GM19193 (cell line): Measurements from ENCODE around the gene TRAF4.

ENCODE experiments used
- POLR2A ChIP-seq: IDR thresholded peaks from 4 replicates; pipeline ENCODE4 v1.6.1; 2011; ENCODE audit not compliant: insufficient read depth, insufficient read length; ENCODE audit errors: extremely low read depth

TRAF4 gene

DNA sequence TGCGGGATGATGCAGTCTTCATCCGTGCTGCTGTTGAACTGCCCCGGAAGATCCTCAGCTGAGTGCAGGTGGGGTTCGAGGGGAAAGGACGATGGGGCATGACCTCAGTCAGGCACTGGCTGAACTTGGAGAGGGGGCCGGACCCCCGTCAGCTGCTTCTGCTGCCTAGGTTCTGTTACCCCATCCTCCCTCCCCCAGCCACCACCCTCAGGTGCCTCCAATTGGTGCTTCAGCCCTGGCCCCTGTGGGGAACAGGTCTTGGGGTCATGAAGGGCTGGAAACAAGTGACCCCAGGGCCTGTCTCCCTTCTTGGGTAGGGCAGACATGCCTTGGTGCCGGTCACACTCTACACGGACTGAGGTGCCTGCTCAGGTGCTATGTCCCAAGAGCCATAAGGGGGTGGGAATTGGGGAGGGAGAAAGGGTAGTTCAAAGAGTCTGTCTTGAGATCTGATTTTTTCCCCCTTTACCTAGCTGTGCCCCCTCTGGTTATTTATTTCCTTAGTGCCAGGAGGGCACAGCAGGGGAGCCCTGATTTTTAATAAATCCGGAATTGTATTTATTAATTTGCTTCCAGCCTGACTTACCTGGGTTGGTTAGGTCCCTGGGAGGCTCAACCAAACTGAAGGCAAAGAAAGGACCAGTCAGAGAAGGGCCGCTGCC lies 5.8 kb downstream of the TRAF4 start:
- no peak for TF ChIP-seq POLR2A

DNA sequence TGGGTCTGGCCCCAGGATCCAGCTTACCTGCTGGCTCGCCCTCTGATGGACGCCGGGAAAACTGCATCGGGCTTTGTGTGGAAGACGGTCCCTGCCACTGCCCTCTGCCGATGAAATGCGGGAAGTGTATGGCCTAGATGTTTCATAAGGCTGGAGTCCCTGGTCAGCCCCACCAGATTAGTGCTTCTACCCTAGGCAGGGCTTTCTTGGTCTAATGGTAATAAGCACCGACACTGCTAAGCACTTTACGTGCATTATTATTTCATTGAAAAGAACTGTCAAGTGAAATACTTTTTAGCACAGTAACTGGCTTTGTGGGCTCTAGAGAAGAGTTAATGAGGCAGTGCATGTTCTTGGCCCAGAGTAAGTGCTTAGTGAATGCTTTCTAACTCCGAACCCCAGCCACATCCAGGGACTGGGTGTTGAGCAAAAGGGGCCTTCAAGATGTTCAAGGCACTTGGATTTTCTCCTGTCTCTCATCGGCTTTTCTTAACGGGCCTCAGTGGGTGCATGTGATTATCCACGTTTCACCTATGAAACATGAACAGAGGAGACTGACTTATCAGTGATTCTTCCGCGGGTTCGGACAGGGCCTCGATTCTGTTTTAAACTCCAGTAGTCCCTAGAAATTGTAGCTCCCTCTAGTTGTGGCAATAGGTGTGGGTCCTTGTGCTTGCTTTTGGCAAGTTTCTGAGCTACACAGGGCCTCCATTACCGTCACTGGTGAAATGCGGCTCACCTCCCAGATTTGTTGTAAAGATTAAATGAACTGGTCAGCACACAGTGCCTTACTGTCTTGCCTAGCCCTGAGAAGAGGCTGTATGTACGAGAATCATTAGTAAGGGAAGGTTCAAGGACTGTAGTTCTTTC lies 6.6 kb downstream of the TRAF4 start:
- no peak for TF ChIP-seq POLR2A

DNA sequence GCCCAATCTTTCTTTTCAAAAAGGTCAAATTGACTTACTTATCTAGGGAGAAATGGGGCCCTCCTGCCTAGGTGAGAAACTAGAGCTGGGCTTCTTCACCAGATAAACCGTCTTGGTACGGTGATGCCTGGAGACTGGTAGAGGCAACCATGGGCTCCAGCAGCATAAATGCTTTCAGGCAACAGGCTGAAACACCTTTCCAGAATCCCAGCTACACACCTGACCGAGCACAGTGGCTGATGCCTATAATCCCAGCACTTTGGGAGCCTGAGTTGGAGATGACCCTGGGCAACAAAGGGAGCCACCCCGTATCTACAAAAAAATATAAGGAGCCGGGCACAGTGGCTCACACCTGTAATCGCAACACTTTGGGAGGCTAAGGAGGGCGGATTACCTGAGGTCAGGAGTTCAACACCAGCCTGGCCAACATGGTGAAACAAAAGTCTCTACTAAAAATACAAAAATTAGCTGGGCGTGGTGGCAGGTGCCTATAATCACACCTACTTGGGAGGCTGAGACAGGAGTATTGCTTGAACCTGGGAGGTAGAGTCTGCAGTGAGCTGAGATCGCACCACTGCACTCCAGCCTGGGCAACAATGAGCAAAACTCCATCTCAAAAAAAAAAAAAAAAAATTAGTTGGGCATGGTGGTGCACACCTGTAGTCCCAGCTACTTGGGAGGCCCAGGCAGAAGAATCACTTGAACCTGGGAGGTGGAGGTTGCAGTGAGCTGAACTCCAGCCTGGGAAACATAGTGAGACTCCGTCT lies 8.0 kb downstream of the TRAF4 start:
- TF ChIP-seq POLR2A, result no peak

DNA sequence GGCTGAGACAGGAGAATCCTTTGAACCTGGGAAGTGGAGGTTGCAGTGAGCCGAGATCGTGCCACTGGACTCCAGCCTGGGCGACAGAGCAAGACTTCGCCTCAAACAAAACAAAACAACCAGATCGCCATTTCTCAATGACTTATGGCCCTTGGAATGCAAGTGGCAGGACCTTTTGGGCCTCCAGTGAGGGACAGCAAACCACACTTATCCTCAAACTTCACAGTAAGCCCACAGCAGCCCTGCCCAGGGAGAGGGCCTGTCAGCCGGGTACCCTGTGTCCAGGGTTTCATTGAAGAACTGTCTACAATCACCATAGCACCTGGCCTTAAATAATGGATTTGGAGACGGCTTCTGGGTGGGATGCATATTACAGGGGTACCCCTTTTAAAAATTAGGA lies 11.7 kb downstream of the TRAF4 start:
- no peak for TF ChIP-seq POLR2A

DNA sequence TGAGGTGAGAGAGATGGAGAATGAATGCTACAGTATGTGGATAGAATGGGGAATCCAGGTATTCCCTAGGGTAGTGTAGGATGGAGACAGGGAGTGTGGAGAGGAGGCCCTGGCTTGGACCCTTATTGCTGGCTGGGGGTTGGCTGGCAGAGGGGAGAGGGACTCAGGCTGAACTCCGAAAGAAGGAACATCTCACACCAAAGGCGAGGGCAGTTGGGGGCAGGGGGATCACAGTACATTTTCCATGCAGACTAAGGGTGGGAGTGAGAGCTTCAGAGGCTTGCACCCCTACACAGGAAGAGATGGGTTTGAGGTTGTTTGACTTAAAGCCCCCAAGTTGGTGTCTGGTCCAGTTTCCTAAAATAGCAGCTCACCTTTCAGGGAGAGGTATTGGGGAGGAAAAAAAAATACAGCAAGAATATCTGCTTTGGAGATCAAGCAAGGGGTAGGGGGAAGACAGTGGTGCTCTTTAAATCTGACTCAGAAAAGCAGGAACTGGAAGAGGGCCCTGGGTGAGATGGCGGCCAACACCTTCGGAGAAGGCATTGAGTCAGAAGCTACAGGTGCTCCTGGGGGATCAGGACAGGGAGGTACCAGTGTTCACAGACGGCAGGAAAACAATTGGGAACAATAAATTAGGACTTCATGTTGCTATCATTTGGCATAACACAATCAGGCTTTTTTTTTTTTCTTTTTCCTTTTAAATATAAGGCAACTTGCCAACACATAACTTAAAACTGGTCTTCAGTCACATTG lies 12.4 kb downstream of the TRAF4 start:
- TF ChIP-seq POLR2A, result no peak

DNA sequence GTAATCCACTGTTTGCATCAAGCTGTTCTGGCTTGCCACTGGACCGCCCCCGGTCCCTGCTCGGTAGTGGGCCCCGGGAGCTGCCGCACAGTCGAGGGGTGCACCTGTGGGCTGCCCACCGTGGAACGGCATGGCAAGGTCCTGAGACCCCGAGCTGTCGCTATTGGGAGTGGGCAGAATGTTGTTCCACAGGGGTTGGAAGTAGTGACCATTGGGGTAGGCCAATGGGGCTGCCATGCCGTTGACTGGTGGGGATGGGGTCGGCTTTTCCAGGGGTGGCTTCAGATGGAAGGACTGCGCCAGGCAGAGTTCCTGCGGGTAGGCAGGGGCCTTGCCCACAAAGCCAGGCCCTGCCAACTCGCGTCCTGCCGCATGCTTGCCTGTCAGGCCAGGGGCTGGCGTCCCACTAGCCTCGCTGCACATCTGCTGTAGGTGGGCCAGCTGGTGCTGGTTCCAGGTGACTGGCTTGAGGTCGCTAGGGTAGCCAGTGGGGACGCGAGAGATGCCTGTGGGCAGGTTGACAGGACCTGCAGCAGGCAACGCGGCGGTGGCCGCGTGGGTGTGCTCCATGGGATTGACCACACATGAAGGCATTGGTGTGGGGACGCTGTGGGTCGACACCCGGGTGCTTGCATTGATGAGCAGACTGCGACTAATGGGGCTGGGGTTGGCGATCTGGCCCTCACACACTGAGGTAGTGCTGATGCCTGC lies 14.8 kb downstream of the TRAF4 start:
- no peak for TF ChIP-seq POLR2A

DNA sequence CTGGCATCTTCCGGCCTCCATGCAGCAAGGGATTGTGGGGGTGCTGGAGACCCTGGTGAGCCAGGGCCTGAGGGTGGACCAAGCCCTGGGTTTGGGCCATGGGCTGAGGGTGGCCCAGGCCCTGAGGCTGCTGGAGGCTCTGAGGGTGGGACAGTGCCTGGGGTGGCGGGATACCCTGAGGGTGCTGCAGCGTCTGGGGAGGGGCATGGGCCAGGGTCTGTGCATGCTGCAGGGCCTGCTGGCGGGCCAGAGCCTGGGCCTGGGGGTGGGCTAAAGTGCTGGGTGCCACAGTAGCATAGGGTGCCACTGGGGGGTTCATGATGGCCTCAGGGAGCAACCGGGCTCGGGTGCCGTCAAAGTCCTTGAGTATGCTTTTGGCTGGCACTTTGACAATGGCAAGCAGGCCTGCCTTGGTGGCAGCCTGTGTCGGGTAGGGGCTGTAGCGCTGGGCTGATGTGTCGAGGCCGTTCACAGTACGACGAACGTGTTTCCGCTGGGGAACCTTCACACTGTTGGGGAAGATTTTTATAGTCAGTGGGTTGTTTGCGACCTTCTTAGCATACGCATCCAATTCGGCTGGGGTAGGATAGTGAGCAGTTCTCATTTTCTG lies 15.6 kb downstream of the TRAF4 start:
- no peak for TF ChIP-seq POLR2A

DNA sequence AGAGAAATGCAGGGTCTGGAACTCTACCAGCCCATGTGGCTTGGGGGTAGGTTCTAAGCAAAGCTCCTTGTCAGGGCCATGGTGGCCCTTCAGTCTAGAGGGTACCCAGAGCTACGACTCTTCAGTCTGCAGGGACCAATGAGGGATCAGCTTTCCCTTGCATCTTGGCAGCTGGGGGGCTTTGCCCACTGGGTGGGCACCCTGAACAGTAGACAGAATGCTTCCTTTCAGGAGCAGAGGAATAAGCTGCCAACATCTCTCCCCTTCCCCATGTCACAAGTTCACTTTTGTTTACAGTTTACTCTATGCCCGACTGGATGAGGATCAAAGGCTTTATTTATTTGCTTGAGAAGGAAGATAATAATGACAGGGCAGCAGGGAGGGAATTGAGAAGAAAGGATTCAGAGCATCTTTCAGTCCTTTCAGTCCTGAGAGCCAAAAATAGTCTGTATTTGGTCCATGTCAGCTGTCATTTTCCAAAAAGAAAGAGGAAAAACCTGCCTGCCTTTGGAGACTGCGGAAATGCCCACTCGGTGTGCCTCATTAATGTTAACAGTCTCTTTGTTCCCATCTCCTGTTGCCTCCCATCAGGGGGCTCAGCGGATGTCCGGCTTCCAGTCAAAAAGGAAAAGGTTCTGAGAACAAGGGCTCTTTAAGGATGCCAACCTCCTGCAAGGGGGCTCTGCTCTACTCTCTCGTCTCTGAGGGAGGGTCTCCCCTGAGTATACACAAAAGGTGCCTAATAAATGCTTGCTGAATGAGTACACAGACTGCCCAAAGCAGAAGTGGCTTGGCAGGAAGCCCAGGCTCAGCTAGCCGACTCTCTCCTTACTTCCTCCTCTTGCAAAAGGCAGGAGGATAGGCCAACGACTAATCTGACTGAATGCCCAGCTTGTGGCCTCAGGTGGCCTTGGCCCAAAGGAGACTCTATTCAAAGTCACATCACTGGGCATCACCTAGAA lies 17.1 kb downstream of the TRAF4 start:
- no peak for TF ChIP-seq POLR2A

DNA sequence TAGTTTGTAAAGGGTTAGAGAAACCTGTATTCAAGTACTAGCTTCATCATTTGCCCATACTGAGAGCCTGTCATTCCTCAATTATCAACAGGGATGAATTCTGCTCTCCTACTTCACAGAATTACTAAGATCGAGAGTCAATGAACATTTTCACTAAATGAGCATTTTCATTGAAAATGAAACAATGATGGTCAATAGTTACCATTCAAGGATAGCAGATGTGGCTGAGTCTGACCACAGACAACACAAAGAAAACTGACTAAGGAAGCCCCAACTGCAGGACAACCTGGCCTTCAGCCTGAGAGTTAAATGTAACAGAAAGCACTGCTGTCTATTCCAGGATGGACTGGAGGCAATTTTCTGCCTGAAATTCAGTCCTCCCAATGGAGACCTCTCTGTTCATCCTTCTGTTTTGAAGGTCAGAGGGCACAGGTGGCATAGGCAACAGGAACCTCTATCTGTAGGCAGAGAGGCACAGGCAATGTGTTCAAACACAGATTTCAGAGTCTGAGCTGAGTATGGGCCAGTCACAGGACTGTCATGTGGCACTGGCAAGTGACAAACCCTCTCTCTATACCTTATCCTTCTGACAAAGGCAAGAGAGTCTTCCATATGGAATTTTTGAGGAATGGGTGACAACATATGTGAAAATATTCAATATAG lies 19.5 kb downstream of the TRAF4 start:
- TF ChIP-seq POLR2A, result no peak

DNA sequence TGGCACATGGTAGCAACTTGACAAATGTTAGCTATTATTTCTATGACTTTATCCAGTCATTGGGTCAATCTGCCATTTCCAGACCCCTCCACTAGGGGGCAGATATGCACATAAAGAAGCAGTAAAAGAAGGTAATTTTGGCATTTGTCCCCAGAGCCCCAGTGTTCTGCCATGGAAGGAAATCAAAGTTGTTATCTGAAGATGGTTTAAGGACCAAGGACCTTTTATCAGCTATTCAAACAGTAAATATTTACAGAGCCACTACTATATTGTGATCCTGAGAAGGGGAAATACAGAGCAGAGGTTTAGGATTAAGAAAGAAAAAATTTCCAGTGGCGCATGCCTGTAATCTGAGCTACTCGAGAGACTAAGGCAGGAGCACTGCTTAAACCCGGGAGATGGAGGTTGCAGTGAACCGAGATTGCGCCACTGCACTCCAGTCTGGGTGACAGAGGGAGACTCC lies 20.0 kb downstream of the TRAF4 start:
- no peak for TF ChIP-seq POLR2A

DNA sequence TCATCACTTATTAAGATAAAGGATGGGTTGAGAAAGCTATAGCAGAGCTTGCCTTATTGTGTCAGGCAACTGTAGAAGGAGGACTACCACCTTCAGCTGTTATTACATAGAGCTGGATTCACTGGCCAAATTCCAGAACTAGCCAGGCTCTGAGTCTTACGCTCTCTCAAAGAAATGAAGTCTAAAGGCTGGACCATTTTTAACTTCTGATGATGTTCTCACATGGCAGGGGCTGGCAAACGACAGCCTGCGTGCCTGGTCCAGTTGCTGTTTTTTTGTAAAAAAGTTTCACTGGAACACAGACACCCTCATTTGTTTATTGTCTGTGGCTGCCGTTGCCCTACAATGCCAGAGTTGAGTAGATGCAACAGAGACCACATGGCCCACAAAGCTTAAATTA lies 21.2 kb downstream of the TRAF4 start:
- TF ChIP-seq POLR2A, result no peak

DNA sequence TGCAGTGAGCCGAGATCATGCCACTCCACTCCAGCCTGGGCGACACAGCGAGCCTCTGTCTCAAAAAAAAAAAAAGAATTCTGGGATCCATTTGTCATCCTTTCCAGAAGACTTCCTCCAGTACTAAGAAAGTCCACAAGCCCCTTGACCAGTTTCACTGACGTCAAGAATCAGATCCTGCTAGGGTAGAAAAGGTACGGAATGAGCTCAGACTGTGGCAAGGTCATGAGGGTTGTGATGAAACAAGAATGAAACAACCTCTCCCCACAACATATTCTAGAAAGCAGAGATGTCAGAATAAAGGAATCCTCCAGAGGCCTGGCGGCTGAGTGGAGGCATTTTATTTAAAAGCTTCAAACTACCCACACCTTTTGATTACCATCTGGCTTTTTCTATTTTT lies 29.9 kb downstream of the TRAF4 start:
- TF ChIP-seq POLR2A, result no peak
